VCaP (cell line): ENCODE data around the gene S100A7A.

Experiments
- H3K27ac ChIP-seq: fragments of 450-650 bp; 2 replicates; pipeline ENCODE4 v1.5.1; 2017
- TF ChIP-seq, protein P1 (sequence below): fragments of 450-650 bp; conservative IDR thresholded peaks from 2 replicates; pipeline ENCODE4 v1.5.1; 2017; ENCODE audit warnings: mild to moderate bottlenecking, moderate library complexity

S100A7A gene

DNA sequence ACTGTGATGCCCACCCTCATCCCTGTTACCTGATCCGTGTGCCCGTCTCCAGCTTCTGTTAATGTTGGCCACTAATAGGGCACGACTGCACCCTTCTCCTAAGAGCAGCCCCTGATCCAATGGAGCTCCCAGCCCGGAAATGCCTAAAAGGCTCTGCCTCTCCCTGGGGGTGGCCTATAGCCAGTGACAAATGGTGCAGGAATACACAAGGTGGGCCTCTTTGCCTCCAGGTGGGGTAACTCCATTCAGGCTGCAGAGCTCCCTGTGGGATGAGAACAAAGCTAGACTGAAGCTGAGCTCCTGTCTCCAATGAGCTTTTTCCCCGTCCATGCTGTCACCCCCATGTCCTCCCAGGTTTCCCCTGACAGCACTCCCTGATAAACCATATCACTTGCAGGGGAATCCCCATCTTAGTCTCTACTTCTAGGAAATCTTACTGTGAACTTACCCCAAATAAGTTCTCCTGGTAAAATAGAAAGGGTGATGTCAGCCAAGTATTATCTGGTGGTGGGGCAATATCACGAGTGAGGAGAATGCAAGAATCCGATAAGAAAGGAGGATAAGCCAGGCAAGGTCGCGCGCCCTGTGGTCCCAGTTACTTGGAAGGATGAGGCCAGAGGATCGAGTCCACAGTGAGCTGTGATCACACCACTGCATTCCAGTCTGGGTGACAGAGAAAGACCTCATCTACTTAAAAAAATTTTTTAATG, 18.6 kb downstream of the S100A7A start:
- TF ChIP-seq, protein P1, sequence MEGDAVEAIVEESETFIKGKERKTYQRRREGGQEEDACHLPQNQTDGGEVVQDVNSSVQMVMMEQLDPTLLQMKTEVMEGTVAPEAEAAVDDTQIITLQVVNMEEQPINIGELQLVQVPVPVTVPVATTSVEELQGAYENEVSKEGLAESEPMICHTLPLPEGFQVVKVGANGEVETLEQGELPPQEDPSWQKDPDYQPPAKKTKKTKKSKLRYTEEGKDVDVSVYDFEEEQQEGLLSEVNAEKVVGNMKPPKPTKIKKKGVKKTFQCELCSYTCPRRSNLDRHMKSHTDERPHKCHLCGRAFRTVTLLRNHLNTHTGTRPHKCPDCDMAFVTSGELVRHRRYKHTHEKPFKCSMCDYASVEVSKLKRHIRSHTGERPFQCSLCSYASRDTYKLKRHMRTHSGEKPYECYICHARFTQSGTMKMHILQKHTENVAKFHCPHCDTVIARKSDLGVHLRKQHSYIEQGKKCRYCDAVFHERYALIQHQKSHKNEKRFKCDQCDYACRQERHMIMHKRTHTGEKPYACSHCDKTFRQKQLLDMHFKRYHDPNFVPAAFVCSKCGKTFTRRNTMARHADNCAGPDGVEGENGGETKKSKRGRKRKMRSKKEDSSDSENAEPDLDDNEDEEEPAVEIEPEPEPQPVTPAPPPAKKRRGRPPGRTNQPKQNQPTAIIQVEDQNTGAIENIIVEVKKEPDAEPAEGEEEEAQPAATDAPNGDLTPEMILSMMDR = no peak
- no peak overlapping the region for H3K27ac ChIP-seq

DNA sequence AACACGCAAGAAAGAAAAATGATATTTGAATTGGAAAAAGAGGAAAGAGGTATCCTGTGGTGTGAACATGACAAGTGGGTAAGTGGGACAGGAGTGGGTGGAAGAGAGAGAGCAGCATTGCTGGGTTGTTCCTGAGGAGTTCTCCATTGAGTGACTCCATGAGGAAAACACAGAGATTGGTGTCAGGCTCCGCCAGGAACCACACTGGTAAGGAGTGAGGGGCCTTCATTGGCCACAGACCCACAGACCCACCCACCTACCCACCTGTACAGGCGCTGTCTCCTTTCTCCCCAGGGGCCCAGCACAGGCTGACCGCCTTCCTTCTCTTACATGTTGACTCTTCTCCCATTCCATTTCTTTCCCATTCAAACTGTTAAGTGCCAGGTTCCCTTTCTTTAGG, 20.9 kb downstream of the S100A7A start:
- H3K27ac ChIP-seq = no peak overlapping the region
- TF ChIP-seq, protein P1 = no peak

- TF ChIP-seq, protein P1 = no peak
- no peak overlapping the region for H3K27ac ChIP-seq
Measured at GRCh38 chr1:153438599-153438998, 22.3 kb downstream of the S100A7A start.

GRCh38 chr1:153439273-153439672, 23.0 kb downstream of the S100A7A start:
- no peak overlapping the region for H3K27ac ChIP-seq
- TF ChIP-seq, protein P1 = no peak

- TF ChIP-seq, protein P1 = no peak
- no peak overlapping the region for H3K27ac ChIP-seq
Measured at GRCh38 chr1:153441238-153441755, 25.0 kb downstream of the S100A7A start.

DNA sequence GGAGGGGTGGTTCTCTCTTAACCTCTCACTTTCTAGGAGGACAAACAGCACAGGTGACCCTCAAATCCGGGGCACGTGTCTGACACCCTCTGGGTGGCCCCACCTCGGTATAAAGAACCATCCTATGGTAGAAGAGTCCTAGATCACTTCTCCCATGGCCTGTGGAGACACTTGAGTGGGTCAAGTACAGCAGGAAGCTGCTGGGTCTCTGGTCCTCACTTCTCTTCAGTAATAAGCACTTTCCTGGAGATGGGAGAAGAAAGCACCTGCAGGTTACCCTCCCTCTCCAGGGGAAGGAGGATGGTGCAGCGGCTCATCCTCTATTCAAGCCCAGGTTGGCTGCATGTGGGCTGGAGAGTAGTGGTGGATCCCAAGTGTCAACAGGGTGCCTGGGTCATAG, 27.2 kb downstream of the S100A7A start:
- no peak overlapping the region for H3K27ac ChIP-seq
- TF ChIP-seq, protein P1 = no peak

DNA sequence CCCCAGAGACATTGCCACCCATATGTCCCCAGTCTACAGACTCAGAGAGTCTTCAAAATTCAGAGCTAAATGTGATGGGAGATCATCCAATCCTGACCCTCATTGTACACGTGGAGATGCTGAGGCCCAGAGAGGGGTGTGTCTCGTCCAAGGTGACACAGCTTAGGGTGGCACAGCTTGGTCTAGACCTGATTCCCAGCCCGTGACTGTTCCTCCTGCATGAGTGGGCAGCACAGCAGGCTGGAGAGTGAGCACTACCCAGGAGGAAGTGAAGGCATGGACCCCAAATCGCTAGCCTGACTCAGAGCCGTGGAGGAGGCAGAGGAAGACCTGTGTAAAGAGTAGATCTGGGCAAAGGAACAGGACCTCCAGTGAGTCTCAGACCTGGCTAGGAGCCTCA, 27.8 kb downstream of the S100A7A start:
- TF ChIP-seq, protein P1 = no peak
- no peak overlapping the region for H3K27ac ChIP-seq
